HS-27A (cell line): Measurements from ENCODE around the gene PTPRG.

Source experiments
- DNase-seq: peaks from one replicate; pipeline ENCODE4 v3.0.0-alpha.2; 2012; ENCODE audit warnings: low read depth, missing footprints

The PTPRG gene

DNA sequence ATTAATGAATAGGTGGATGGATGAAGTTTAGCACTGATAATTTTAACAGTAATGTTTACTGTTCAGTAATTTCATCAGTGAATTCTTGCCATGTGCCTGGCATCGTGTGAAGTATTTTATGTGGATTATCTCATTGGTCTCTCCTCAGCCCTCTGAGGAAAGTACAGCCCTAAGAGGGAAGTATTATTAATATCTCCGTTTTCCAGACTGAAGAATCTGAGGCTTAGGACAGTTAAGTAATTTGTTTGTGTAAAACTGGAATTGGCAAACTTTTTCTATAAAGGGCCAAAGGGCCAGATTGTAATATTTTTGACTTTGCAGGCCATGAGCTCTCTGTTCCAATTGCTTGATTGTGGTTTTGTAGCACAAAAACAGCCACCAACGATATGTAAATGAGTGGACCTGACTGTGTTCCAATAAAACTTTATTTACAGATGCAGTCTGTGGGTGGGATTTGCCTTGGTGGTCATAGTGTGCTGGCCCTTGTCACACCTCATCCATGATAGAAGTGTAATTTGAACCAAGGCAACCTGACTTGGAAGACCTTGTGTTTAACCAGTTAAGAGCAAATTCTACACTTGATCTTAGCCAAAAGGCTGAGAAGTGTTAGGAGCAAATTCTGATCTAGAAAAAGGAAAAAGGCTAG lies 556.7 kb downstream of the PTPRG start:
- no peak for DNase-seq

DNA sequence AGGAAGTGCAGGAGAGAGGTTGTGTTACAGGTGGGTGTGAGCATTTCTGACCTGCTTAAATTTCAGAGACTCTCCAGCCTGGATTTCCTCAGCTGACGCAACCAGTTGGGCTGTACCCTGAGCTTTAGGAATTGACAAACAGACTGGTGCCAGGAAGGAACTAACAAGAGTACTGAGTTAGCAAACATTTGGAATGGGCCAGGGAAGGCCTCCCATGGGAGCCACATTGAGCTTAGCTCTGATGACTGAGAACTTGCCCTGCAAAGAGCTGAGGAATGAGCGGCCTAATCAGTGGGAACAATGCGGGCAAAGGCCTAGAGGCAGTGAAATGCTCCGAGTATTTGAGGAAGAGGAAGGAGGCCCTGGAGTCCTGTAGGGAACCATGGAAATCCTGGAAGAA lies 557.8 kb downstream of the PTPRG start:
- no peak for DNase-seq

DNA sequence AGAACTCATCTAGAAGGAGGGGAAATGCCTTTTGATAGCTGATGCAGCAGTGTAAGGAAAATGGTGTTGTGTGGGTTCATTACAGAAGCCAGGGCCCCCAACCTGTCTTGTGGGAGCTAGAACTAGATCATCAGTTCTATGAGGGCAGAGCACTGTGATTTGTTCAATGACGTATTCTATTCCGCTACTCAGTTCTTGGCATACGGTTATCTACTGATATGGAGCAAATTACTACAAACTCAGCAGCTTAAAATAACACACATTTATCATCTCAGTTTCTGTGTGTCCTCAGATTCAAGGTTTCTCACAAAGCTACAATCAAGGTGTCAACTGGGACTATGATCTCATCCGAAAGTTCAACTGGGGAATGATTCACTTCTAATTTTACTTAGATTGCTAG lies 561.4 kb downstream of the PTPRG start:
- no peak for DNase-seq

DNA sequence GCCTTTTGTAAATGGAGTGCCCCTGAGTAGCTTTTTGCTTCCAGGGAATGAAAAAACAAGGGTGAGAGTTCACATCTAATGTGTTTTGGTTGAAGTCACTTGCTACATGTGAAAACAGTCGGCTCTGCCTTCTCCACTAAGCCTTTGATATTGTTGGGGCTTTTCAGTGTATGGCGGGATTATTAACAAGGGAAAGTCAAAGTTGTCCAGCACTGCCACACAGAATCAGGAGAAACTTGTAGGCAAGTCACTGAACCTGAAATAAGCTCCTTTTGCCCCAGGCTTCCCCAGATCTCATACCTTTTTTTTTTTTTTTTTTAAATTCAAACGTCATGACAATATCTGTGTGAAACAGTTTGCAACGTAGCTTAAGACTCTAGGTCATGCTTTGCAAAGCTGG lies 564.0 kb downstream of the PTPRG start:
- DNase-seq, result no peak

DNA sequence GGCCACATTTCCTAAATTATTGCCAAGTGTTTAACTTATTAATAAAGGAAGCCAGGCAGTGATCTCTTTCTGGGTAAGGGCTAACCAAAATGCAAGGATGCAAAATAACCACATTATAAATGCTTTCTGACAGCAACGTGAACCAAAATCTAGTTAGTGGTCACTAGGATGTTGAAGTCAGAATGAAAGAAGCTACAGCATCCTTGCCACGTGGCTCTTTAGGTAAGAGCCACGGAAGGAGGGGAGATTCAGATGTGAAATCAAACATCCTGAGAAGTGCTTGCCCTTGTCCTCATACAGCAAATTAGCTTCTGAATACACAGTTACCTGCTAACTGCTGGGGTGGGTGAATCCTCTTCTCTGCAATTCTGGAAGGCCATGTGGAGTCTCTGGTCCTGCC lies 565.7 kb downstream of the PTPRG start:
- no peak for DNase-seq

GRCh38 chr3:62128051-62128450 lies 566.7 kb downstream of the PTPRG start:
- DNase-seq, result no peak

- no peak for DNase-seq
Measured at GRCh38 chr3:62128681-62129080, 567.3 kb downstream of the PTPRG start.

DNA sequence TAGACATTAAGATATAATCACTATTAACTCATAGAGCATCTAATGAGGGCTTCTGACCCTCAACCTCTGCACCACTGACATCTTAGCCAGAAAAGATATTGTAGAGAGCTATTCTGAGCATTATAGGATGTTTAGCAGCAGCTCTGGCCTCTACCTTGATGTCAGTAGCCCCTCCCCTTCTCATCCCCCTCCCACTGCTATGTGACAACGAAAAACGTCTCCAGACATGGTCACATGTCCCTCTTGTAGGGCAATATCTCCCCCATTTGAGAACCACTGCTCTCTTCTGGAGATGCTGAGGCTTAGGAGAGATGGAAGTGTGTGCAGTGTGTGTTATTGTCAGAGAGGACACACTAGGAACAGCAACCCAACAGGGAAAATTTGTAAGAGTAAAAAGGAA lies 569.7 kb downstream of the PTPRG start:
- DNase-seq, result no peak

DNA sequence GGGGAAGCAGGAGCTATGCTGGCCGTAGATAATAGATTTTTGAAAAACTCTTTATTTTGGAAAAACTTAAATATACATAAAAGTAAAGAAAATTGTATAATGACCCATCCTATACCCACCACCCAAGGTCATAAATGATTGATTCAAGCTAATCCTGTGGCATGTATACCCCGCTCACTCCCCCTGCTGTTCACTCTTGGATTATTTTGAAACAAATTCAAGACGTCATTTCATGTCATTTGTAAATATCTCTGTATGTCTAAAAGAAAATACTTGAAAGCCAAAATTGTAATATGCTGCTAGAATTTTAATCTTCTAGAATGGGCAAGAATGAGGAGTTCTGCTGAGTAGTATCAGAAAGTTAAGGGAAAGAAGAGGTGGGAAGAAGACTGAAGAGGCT lies 570.2 kb downstream of the PTPRG start:
- DNase-seq, result no peak

GRCh38 chr3:62132027-62132602 lies 570.7 kb downstream of the PTPRG start:
- no peak for DNase-seq

- no peak for DNase-seq
Measured at GRCh38 chr3:62133015-62133414, 571.6 kb downstream of the PTPRG start.

- DNase-seq, result peak; percentile 47
Measured at GRCh38 chr3:62134061-62134496, 572.7 kb downstream of the PTPRG start.

GRCh38 chr3:62135741-62136140 lies 574.4 kb downstream of the PTPRG start:
- no peak for DNase-seq

GRCh38 chr3:62139957-62140356 lies 578.6 kb downstream of the PTPRG start:
- DNase-seq, result no peak

- DNase-seq, result no peak
Measured at GRCh38 chr3:62142331-62143085, 581.1 kb downstream of the PTPRG start.

DNA sequence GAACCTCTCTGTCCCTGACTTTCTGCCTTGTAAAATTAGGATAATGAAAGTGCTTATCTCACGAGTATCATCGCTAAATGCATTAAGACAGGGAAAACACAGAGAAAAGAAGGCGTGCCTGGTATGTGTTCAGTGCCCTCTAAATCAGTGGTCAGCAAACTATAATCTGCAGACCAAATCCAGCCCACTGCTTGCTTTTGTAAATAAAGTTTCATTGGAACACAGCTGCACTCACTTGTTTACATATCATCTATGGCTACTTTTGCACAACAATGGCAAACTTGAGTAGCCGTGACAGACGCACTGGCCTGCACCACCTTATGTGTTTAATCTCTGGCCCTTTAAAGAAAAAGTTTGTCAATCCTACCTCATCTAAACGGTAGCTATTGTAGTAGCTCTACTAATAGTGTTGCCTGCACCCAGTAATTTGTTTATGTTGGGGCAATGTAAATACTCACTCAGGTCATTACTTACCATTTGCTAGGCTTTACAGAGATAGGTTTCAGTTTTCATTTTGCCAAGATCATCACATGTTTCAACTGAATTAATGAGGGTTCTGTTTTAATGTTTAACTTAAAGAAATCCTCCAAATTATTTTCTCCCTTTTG lies 582.6 kb downstream of the PTPRG start:
- no peak for DNase-seq

GRCh38 chr3:62144482-62144881 lies 583.1 kb downstream of the PTPRG start:
- DNase-seq, result no peak

- no peak for DNase-seq
Measured at GRCh38 chr3:62145086-62145757, 583.9 kb downstream of the PTPRG start.

GRCh38 chr3:62149539-62149938 lies 588.2 kb downstream of the PTPRG start:
- no peak for DNase-seq

GRCh38 chr3:62149962-62150361 lies 588.6 kb downstream of the PTPRG start:
- DNase-seq, result no peak

GRCh38 chr3:62151591-62151990 lies 590.2 kb downstream of the PTPRG start:
- no peak for DNase-seq

GRCh38 chr3:62153231-62153630 lies 591.9 kb downstream of the PTPRG start:
- no peak for DNase-seq
